GM20431 (cell line): ENCODE results near the gene RPRD2.

Experiments used
- in situ Hi-C: fragments of 300-500 bp; cut with MseI, MboI; formaldehyde crosslinking; loops from one replicate; pipeline ENCODE4 v1.15.0; 2020; ENCODE audit warnings: low sequenced_read_pairs; ENCODE audit not compliant: unreplicated experiment

RPRD2 gene

DNA sequence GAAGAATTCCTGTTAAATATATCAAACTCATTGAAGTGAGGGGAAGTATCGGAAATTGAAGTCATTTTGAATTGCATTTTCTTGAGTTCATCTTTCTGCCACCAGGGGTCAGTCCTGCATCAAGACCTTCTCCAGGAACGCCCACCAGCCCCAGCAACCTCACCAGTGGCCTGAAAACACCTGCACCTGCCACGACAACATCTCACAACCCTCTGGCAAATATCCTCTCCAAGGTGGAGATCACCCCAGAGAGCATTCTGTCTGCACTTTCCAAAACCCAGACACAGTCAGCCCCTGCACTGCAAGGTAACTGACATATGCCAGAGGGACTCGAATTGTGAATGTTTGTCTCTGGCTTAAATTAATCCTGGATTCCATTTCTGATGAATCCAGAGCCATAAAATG is 100.5 kb downstream of the RPRD2 start:
- in situ Hi-C loops, result no loop called here

DNA sequence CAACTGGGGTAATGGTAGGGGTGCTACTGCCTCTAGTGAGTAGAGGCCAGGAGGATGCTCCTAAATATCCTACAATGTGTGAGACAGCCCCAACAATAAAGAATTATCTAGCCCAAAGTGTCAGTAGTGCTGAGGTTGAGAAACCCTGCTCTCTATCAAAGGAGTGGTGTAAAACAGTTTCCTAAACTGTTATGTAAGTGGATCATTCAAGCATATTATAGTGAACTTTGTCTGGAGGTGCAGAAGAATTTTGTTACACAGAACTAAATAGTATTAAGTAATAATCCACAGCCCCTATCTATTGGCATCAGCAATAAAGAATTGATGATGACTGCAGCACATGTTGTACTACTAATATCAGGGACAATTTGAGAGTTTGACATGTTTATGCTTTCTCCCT is 103.0 kb downstream of the RPRD2 start:
- in situ Hi-C loops, result no loop called here

DNA sequence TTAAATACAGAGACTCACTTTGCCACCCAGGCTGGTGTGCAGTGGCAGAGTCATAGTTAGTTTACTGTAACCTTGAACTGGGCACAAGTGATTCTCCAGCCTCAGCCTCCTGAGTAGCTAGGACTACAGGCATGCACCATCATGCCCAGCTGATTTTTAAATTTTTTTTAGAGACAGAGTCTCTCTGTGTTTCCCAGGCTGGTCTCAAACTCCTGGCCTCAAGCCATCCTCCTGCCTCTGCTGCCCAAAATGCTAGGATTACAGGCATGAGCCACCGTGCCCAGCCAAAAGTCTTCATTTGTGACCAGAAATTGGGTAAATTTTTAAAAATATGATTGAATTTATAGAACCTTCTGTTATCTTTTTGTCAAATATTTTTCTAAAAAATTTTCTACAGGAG is 105.3 kb downstream of the RPRD2 start:
- in situ Hi-C loops, result no loop called here

DNA sequence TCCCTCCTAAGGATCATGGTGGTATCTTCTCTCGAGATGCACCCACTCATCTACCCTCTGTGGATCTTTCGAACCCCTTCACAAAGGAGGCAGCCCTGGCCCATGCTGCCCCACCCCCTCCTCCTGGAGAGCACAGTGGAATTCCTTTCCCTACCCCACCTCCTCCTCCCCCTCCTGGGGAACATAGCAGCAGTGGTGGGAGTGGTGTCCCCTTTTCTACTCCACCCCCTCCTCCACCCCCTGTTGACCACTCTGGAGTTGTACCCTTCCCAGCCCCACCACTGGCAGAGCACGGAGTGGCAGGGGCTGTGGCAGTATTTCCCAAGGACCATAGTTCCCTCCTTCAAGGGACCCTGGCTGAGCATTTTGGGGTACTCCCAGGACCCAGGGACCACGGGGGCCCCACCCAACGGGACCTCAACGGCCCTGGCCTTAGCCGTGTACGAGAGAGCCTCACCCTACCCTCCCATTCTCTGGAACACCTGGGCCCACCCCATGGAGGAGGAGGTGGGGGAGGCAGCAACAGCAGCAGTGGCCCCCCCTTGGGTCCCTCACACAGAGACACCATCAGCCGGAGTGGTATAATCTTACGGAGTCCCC is 108.8 kb downstream of the RPRD2 start:
- in situ Hi-C loops, result no loop called here

DNA sequence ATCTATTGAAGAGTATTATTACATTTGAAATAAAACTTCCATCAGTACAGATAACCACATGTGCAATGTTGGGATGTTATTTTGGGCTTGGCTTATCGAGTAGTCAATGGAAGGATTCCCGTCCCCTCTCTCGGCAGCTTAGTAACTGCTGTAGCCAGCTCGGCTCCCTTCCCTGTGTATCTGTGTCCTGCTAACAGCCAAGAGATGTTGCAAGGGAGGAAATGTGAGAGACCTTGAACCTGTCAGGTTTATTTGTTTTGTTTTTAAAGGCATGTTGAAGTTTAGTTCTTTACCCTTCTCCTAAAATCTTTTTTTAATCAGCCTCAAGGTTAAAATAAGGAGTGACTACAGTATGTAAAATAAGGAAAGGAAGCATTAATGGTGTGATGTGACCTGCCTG is 109.7 kb downstream of the RPRD2 start:
- in situ Hi-C loops, result no loop called here

DNA sequence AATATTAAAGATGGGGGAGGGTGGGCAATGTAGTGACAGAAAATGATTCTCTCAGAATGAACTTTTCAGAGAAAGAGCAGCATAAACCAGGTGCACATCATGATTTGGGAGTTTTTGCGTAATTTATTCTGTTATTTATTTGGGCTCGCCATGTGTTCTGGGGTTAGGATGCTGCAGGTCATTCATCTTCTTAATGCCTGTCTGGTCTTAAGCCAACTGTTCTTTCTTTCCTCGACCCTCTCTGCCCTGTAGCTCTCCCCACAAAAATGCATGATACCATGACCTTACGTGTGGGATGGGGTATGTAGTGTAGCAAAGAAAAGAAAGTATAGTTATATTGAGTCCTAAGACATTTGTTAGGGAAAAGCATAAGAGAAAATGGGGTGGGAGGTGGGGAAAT is 110.9 kb downstream of the RPRD2 start:
- in situ Hi-C loops, result no loop called here

DNA sequence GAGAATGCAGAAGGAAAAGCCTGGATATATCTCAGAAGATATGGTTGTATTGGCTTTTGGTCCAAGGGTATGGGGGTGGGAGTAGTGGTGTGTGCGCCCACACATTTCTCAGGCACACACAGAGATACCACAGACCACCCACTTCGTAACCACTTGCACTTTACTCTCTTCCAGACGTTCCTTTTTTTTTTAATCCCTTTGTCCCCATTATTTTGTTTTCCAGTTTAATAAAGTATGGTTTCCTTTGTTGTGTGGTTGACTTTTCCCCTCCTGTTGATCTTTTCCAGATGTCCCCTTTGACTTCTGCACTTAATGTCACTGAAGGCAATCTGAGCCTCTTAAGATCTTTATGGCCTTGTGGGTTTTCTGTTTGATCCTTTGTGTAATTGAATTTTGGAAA is 112.8 kb downstream of the RPRD2 start:
- in situ Hi-C loops, result no loop called here

DNA sequence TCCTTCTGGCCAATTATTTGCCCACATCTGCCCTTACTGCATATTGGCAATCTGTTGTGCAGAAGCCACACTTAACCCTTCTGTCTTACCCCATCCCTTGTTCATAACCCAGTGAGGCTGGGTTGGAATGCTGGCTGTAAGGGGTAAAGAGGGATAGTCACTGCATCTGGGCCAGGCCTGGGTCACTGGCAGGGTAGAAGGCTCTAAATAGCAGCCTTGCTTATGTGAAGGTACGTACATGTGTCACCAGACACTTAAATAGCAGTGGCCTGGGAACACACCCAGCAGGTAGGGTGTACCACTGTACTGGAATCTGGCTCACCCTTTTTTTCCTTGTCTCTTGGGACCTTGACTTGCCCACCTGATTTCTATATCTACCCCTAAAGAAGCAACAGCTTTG is 113.4 kb downstream of the RPRD2 start:
- in situ Hi-C loops, result no loop called here

DNA sequence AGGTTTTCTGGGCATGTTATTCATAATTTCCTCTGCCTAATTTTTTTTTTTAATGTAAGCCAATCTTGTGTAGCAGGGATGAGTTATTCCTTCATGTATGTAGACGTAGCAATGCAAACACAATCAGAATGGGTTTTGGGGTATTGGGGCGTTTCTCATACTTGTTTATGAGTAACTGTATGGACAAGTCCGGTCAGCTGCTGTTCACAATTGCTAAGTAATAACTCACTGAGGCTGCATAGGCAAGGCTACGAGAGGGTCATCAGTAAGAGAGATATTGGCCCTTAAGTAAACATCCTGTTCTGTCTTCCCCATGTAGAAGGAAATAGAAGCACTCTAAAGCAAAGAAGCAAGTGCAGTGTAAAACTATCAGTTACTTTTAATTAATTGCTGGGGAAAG is 113.8 kb downstream of the RPRD2 start:
- in situ Hi-C loops, result no loop called here

DNA sequence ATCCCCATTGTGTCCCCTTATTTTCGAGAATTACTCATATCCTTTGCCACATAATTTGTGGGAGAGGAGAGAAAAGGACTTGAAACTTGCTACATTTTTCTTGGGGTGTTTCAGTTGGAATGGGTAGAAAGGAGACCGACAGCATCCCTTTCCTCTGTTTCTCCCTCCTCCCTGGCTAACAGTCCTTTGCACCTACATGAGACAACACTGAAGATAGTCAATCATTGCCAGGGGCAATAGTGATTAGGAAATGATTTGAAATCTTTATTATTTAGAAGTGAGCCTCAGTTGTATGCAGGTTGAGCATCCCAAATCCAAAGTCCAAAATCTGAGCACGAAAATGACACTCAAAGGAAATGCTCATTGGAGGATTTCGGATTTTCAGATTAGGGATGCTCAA is 115.4 kb downstream of the RPRD2 start:
- in situ Hi-C loops, result no loop called here

DNA sequence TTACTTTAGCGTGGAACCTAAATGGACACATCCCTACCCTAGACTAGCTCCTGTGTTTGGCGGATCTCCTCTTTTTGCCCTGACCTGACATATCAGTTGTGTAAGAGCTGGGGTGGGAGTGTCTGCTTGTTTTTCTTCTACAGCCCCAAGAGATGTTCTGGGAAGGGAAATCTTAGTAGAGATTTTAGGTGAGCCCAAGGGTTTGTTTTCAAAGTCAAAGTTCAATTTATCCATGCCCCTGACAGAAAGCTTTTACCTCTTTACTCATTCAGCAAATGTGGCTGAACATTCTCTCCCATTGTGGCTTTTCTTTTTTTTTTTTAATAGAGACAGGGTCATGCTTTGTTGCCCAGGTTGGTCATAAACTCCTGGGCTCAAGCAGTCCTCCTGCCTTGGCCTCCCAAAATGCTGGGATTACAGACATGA is 116.0 kb downstream of the RPRD2 start:
- in situ Hi-C loops, result no loop called here

DNA sequence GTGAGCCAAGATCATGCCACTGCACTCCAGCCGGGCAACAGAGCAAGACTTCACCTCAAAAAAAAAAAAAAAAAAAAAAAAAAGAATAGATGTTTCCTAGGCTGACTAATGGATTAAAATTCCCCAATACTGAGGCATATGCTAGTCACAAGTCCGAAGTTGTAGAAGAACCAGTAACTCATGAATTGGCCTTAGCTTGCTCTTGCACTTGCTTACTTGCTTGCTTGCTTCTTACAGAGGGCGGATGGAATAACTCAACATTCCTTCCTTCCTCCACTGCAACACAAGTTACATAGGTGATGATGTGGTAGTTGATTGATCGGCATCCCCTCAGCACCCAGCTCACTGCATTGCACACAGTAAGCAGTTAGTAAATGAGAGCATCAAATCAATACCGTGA is 120.5 kb downstream of the RPRD2 start:
- in situ Hi-C loops, result no loop called here

DNA sequence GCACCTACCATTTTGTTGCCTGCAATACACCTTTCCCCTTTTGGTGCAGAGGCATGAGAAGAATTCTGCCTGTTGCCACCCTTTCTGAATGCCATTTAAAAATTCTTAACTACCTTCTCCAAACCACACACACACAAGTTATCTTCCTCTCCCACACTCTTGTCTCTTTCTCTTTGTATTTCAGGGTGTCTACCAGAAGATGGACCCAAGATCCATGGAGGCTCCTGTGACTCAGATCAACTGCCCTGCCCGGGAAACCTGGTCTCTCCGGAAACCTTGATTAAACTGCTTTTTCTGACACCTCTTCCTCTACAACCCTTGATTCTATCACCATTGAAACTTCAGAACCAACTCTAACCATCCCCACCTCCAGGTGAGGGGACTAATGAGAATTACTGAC is 120.9 kb downstream of the RPRD2 start:
- in situ Hi-C loops, result no loop called here

DNA sequence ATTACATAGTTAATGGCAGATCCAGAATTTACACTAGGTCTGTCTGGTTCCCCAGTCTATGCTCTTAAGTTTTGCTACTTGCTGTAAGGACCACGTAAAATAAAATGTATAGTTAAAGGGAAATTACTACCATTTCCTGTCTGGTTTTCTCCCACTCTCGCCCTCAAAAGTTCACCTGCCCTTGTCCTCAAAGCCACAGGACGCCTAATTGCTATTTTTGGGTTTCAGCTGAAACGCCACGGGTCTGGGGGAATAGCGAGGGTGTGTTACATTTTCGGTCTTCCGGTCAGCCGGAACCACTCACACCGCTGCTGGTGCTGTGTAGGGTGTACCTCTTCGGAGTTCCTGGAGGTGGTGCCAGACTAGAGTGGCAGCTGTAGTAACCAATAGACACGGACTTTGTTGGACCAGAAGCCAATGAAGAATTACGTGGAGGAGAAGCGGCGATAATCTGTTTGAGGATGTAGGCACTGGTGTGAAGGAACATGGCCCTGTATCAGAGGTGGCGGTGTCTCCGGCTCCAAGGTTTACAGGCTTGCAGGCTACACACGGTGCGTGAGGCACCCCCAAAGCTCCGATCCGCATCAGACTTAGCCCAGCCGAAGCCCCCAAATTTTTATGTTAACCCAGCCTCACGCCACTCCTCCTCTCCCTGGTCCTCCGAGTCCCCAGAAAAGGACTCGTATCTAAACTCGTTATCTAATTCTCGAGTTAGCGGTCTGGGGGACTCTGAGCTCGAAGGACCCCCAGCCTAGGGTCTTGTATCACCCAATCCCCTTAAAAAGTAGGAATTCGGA is 123.2 kb downstream of the RPRD2 start, which contains the start of gene TARS2:
TSS of gene TARS2 (plus strand) at position 454 of the 797 bp plus-strand sequence. CDS start at position 486, 32 bp downstream.
- in situ Hi-C loops, result no loop called here

DNA sequence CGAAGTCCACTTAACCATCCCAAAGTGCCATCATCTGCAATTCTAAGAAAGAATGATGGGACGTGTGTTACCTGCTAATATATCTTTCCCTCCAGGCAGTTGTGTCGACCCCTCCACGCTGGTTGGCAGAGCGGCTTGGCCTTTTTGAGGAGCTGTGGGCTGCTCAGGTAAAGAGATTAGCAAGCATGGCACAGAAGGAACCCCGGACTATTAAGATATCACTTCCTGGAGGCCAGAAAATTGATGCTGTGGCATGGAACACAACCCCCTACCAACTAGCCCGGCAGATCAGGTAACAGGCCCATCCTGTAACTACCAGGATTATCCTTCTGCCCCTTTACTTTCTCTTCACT is 123.8 kb downstream of the RPRD2 start:
- in situ Hi-C loops, result no loop called here

DNA sequence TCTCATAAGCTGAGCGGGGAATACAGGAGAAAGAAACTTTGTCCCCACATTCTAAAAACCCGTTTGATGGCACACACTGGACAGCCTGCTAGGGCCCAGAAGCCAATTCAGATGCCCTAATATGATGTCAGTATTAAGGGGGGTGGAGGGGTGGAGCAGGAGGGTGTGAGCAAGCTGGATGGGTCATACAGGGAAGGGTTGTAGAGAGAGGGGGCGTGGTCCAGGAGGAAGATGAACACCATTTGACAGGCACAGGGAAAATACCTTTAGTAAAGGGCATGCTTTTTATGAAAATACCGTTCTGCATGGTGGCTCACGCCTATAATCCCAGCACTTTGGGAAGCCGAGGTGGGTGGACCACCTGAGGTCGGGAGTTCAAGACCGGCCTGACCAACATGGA is 129.2 kb downstream of the RPRD2 start:
- in situ Hi-C loops, result no loop called here

DNA sequence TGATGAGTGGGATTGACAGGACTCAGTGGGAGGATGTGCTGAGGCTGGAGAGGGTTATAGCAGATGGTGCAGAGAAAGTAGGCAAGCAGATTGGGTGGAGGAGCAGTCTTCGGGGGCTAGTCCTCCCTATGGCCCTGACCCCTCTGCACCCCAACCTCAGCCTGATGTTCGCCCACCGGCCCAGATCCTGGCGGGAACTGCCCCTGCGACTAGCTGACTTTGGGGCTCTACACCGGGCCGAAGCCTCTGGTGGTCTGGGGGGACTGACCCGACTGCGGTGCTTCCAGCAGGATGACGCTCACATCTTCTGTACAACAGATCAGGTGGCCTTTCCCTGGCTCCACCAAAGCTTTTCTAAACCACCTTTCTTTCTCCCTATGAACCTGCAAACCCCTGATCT is 134.4 kb downstream of the RPRD2 start:
- in situ Hi-C loops, result no loop called here

DNA sequence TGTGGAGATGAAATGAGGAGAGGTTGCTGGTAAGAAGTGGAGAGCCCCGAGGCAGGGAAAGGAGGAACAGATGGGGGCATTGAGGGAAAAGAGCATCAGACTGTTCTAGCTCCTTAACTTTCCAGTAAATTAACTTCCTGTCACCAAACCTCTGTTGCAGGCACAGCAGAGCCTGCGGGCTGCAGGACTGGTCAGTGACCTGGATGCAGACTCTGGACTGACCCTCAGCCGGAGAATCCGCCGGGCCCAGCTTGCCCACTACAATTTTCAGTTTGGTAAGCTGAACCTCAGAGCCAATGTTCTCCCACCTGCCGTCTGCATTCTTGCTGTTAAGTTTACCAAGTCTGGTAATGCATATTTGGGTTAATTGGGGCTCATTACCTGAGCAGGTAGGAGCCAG is 141.5 kb downstream of the RPRD2 start:
- in situ Hi-C loops, result no loop called here

DNA sequence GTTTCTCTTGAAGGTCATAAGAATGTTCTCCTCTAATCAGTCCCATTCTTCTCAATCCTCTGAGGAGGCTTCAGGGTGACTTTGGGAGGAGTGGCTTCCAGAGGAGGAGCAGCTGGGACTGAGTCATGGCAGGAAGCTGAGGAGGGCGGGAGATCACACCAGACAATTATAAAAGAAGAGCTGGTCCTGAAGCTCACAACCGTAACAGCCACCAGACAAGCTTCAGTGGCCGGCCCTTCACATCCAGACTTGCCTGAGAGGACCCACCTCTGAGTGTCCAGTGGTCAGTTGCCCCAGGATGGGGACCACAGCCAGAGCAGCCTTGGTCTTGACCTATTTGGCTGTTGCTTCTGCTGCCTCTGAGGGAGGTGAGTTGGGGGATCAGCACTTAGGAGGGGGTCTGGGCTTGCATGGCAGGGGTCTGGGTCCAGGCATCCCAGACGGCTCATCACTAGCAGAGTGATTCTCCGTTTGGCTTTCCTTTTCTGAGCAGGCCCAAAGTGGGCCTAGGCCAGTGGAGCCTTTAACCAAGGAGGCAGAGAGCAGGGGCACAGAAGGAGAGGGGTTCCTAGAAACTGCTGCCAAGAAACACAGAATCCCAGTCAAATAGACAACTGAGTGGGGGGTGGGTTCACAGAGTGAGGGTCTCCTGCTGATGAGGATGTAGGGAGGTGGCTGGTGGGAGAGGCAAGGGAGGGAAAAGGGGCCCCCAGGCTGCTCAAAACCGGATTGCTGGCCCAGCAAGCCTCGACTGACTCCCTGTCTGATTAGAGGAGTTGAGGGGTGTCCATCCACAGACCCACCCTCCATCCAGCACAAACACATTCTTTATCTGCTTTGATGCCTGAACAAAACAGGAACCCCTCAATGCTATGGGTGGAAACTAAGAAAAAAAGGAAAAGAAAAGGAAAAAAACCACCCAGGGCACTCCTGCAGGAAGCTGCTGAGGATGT is 144.2 kb downstream of the RPRD2 start, which contains the start of gene ECM1:
TSS of gene ECM1 (plus strand) at position 198 of the 953 bp plus-strand sequence. CDS start at position 299, 101 bp downstream.
- in situ Hi-C loops, result no loop called here

DNA sequence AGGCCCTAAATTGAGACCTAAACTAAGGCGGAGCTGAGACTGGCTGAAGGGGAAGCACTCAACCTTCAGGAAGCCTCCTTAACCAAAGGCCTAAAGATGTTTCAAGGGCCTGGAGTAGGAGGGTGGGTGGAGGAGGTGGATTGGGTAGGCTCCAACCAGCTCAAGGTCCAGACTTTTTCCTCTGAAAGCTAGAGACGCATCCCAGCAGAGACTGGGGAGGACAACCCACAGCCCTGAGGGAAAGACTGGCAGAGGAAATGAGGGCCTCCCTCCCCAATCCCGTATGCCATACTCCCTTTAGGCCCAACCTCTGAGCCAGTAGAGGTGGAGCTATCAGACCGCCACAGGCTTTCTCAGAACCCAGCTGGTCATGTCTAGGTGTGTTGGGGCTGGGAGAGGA is 145.0 kb downstream of the RPRD2 start:
- in situ Hi-C loops, result no loop called here

DNA sequence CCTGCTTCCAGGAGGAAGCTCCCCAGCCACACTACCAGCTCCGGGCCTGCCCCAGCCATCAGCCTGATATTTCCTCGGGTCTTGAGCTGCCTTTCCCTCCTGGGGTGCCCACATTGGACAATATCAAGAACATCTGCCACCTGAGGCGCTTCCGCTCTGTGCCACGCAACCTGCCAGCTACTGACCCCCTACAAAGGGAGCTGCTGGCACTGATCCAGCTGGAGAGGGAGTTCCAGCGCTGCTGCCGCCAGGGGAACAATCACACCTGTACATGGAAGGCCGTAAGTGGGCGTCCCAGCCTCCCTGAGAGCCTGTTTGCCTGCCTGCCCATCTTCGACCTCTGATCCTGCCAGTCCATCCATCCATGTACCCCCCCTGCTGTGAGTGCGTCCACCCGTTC is 147.6 kb downstream of the RPRD2 start:
- in situ Hi-C loops, result no loop called here
